ENCODE data around the gene CFHR5.

DNA sequence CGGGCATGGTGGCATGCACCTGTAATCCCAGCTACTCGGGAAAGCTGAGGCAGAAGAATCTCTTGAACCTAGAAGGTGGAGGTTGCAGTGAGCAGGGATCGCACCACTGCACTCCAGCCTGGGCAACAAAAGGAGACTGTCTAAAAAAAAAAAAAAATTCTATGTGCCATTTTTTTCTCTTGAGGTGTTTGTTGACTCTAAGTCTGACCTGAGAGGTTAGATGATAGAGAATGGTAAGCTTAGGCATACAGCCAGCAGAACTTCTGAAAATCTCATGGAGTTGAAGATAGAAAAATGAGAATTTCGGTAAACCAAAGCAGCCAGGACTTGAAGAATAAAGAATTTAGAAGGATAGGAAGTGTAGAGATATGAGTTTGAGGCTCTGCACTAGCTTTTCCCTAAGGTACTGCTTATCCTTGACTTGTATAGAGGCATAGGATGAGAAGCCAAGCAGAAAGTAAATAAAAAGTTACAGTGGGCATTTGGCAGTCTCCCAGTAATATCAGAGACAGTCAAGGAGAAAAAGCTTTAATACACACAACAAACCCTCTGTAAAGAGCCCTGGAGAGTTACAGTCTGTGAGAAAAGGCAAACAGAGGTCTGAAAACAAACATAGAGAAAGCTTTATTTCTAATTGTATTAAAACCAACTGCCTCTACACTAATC lies 65.5 kb downstream of the CFHR5 start:
- TF ChIP-seq POLR2AphosphoS5 (IDR thresholded peaks at IDR 0.05; ENCODE audit: insufficient read depth, low read depth, low read length): no peak
- no peak for TF ChIP-seq POLR2A (IDR thresholded peaks at IDR 0.05; ENCODE audit: low read depth, low read length)
- TF ChIP-seq, protein P1, sequence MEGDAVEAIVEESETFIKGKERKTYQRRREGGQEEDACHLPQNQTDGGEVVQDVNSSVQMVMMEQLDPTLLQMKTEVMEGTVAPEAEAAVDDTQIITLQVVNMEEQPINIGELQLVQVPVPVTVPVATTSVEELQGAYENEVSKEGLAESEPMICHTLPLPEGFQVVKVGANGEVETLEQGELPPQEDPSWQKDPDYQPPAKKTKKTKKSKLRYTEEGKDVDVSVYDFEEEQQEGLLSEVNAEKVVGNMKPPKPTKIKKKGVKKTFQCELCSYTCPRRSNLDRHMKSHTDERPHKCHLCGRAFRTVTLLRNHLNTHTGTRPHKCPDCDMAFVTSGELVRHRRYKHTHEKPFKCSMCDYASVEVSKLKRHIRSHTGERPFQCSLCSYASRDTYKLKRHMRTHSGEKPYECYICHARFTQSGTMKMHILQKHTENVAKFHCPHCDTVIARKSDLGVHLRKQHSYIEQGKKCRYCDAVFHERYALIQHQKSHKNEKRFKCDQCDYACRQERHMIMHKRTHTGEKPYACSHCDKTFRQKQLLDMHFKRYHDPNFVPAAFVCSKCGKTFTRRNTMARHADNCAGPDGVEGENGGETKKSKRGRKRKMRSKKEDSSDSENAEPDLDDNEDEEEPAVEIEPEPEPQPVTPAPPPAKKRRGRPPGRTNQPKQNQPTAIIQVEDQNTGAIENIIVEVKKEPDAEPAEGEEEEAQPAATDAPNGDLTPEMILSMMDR (IDR thresholded peaks at IDR 0.05; ENCODE audit: extremely low read depth in 1 of 2, insufficient read depth in 1 of 2, low read depth in 1 of 2, low read length in 2 of 2): no peak
- TF ChIP-seq EZH2 (IDR thresholded peaks at IDR 0.05; ENCODE audit: borderline replicate concordance, low read depth, low read length, severe bottlenecking): no peak
